Fibroblast of pulmonary artery (primary cell): Measurements from ENCODE around the gene IDE.
A peak's percentile ranks its signal among the peaks of the same experiment; 100 is the strongest.

Source experiments
- DNase-seq: peaks from one replicate; pipeline ENCODE4 v3.0.0-alpha.2; 2010; ENCODE audit warnings: low read depth
- H3K4me3 ChIP-seq: replicated peaks from 2 replicates; pipeline ENCODE4 v1.5.1; 2011; ENCODE audit warnings: low read depth, mild to moderate bottlenecking, control low read depth, low read length, moderate library complexity
- TF ChIP-seq, protein P1 (sequence below): IDR thresholded peaks from 2 replicates; pipeline ENCODE4 v1.5.1; 2011; ENCODE audit warnings: mild to moderate bottlenecking, control low read depth, low read length, inconsistent platforms; ENCODE audit errors: missing control alignments

Gene IDE

GRCh38 chr10:92523639-92524038 is 50.3 kb downstream of the IDE start:
- TF ChIP-seq, protein P1, sequence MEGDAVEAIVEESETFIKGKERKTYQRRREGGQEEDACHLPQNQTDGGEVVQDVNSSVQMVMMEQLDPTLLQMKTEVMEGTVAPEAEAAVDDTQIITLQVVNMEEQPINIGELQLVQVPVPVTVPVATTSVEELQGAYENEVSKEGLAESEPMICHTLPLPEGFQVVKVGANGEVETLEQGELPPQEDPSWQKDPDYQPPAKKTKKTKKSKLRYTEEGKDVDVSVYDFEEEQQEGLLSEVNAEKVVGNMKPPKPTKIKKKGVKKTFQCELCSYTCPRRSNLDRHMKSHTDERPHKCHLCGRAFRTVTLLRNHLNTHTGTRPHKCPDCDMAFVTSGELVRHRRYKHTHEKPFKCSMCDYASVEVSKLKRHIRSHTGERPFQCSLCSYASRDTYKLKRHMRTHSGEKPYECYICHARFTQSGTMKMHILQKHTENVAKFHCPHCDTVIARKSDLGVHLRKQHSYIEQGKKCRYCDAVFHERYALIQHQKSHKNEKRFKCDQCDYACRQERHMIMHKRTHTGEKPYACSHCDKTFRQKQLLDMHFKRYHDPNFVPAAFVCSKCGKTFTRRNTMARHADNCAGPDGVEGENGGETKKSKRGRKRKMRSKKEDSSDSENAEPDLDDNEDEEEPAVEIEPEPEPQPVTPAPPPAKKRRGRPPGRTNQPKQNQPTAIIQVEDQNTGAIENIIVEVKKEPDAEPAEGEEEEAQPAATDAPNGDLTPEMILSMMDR: no peak
- H3K4me3 ChIP-seq: no peak overlapping the region
- DNase-seq: no peak

DNA sequence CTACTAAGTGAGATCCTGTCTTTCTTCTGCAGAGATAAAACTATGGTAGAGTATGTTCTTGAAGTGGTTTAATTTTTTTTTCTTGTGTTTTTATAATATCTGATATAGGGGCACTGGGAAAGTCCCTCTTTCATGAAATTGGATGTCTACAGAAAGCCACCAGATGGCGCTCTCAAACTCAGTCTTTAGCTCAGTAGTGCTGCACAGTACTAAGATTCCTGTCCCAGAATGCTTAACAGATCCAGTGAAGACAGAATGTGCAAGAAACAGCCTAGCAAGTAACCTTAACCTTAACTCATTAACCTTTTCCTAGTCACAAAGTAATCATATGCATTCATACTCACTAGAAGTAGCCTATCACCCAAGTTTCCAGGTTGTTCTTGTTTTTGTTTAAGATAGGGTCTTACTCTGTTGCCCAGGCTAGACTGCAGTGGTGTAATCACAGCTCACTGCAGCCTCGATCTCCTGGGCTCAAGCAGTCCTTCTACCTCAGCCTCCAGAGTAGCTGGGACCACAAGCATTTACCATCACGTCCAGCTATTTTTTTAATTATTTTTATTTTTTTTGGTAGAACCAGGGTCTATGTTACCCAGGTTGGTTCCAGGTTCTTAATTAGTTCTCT is 56.7 kb downstream of the IDE start:
- peak; percentile 89 for DNase-seq
- H3K4me3 ChIP-seq: no peak overlapping the region
- TF ChIP-seq, protein P1: peak; percentile 77

GRCh38 chr10:92508866-92509265 is 65.0 kb downstream of the IDE start:
- TF ChIP-seq, protein P1: no peak

DNA sequence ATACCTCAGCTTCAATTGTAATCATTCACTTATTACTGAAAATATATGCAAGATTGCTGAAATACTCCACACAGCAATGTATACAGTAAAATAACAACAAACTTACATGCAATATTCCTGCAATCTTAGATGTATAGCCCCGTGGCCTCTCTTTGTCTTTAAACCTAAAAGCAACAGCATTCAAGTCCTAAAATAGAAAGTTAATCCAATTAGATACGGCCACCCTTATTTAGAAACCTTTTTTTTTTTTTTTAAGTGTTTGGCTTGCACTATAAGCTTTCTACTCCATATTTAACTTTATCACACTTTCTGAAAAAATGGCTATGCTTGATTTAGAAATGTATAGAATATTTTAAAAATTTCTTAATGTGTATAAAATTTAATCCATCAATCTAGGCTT is 67.6 kb downstream of the IDE start:
- H3K4me3 ChIP-seq: no peak overlapping the region
- TF ChIP-seq, protein P1: no peak
- no peak for DNase-seq

More at GRCh38 chr10:92508866-92509265, 65.0 kb downstream of the IDE start:
- DNase-seq: no peak
- no peak overlapping the region for H3K4me3 ChIP-seq

- H3K4me3 ChIP-seq: no peak overlapping the region
- TF ChIP-seq, protein P1: no peak
- no peak for DNase-seq
Measured at GRCh38 chr10:92505044-92505443, 68.8 kb downstream of the IDE start.

GRCh38 chr10:92502296-92502808 is 71.5 kb downstream of the IDE start:
- TF ChIP-seq, protein P1: no peak
- DNase-seq: no peak
- H3K4me3 ChIP-seq: no peak overlapping the region

GRCh38 chr10:92493362-92493761 is 80.5 kb downstream of the IDE start:
- DNase-seq: no peak
- TF ChIP-seq, protein P1: no peak
- H3K4me3 ChIP-seq: no peak overlapping the region
